ENCODE measurements around the gene ABCB9.

ABCB9 gene

GRCh38 chr12:122935318-122935717, 30.9 kb downstream of the ABCB9 start:
- no peaks in the 10 kb centered on the region for H3K36me3 ChIP-seq (ENCODE audit: control insufficient read depth, insufficient read depth, low read length)
- H3K4me1 ChIP-seq (ENCODE audit: control insufficient read depth, insufficient read depth, low read length) = no peaks in the 10 kb centered on the region
- no peaks in the 10 kb centered on the region for H3K9me3 ChIP-seq (ENCODE audit: control insufficient read depth, insufficient read depth, low read length)
- WGBS (ENCODE audit: insufficient coverage, insufficient read length) = no CpG with 5 or more reads among the region's 8 CpGs
- H3K27ac ChIP-seq (ENCODE audit: low read length) = no peak overlapping the region
- DNase-seq (ENCODE audit: low read depth, low spot score) = no peak
- no peaks in the 10 kb centered on the region for H3K27me3 ChIP-seq (ENCODE audit: control insufficient read depth, insufficient read depth, low read length)
- no peak overlapping the region for H3K4me3 ChIP-seq (ENCODE audit: low read length)

GRCh38 chr12:122934722-122935121, 31.5 kb downstream of the ABCB9 start:
- no CpG with 5 or more reads among the region's 3 CpGs for WGBS (ENCODE audit: insufficient coverage, insufficient read length)
- Histone ChIP-seq H3K36me3 (ENCODE audit: control insufficient read depth, insufficient read depth, low read length) (no peaks in the 10 kb centered on the region), H3K4me1 (ENCODE audit: control insufficient read depth, insufficient read depth, low read length) (no peaks in the 10 kb centered on the region), H3K9me3 (ENCODE audit: control insufficient read depth, insufficient read depth, low read length) (no peaks in the 10 kb centered on the region), H3K4me3 (ENCODE audit: low read length) (no peak overlapping the region), H3K27me3 (ENCODE audit: control insufficient read depth, insufficient read depth, low read length) (no peaks in the 10 kb centered on the region), H3K27ac (ENCODE audit: low read length) (no peak overlapping the region)
- no peak for DNase-seq (ENCODE audit: low read depth, low spot score)

- Histone ChIP-seq H3K27ac (ENCODE audit: low read length) (no peak overlapping the region), H3K4me3 (ENCODE audit: low read length) (no peak overlapping the region), H3K27me3 (ENCODE audit: control insufficient read depth, insufficient read depth, low read length) (no peaks in the 10 kb centered on the region), H3K36me3 (ENCODE audit: control insufficient read depth, insufficient read depth, low read length) (no peaks in the 10 kb centered on the region), H3K9me3 (ENCODE audit: control insufficient read depth, insufficient read depth, low read length) (no peaks in the 10 kb centered on the region), H3K4me1 (ENCODE audit: control insufficient read depth, insufficient read depth, low read length) (no peaks in the 10 kb centered on the region)
- DNase-seq (ENCODE audit: low read depth, low spot score) = no peak
- WGBS (ENCODE audit: insufficient coverage, insufficient read length) = no CpG with 5 or more reads among the region's 8 CpGs
These were observed 34.1 kb downstream of the ABCB9 start for GRCh38 chr12:122932207-122932606.

GRCh38 chr12:122929812-122930211, 36.5 kb downstream of the ABCB9 start:
- Histone ChIP-seq H3K36me3 (ENCODE audit: control insufficient read depth, insufficient read depth, low read length) (no peaks in the 10 kb centered on the region), H3K4me1 (ENCODE audit: control insufficient read depth, insufficient read depth, low read length) (no peaks in the 10 kb centered on the region), H3K27ac (ENCODE audit: low read length) (no peak overlapping the region), H3K4me3 (ENCODE audit: low read length) (no peak overlapping the region), H3K27me3 (ENCODE audit: control insufficient read depth, insufficient read depth, low read length) (no peaks in the 10 kb centered on the region), H3K9me3 (ENCODE audit: control insufficient read depth, insufficient read depth, low read length) (no peaks in the 10 kb centered on the region)
- no peak for DNase-seq (ENCODE audit: low read depth, low spot score)
- WGBS (ENCODE audit: insufficient coverage, insufficient read length) = no CpG with 5 or more reads among the region's 23 CpGs

- no peak for DNase-seq (ENCODE audit: low read depth, low spot score)
- no peak overlapping the region for H3K27ac ChIP-seq (ENCODE audit: low read length)
- H3K36me3 ChIP-seq (ENCODE audit: control insufficient read depth, insufficient read depth, low read length) = no peaks in the 10 kb centered on the region
- H3K9me3 ChIP-seq (ENCODE audit: control insufficient read depth, insufficient read depth, low read length) = no peaks in the 10 kb centered on the region
- no peaks in the 10 kb centered on the region for H3K4me1 ChIP-seq (ENCODE audit: control insufficient read depth, insufficient read depth, low read length)
- H3K4me3 ChIP-seq (ENCODE audit: low read length) = no peak overlapping the region
- WGBS (ENCODE audit: insufficient coverage, insufficient read length) = no CpG with 5 or more reads among the region's 14 CpGs
- no peaks in the 10 kb centered on the region for H3K27me3 ChIP-seq (ENCODE audit: control insufficient read depth, insufficient read depth, low read length)
These were observed 37.1 kb downstream of the ABCB9 start for GRCh38 chr12:122929148-122929538.

- Histone ChIP-seq H3K27me3 (ENCODE audit: control insufficient read depth, insufficient read depth, low read length) (no peaks in the 10 kb centered on the region), H3K27ac (ENCODE audit: low read length) (no peak overlapping the region), H3K4me1 (ENCODE audit: control insufficient read depth, insufficient read depth, low read length) (no peaks in the 10 kb centered on the region), H3K4me3 (ENCODE audit: low read length) (no peak overlapping the region), H3K36me3 (ENCODE audit: control insufficient read depth, insufficient read depth, low read length) (no peaks in the 10 kb centered on the region), H3K9me3 (ENCODE audit: control insufficient read depth, insufficient read depth, low read length) (no peaks in the 10 kb centered on the region)
- WGBS (ENCODE audit: insufficient coverage, insufficient read length) = no CpG with 5 or more reads among the region's 12 CpGs
- DNase-seq (ENCODE audit: low read depth, low spot score) = no peak
These were observed 37.7 kb downstream of the ABCB9 start for GRCh38 chr12:122928404-122929147.

- no peaks in the 10 kb centered on the region for H3K27me3 ChIP-seq (ENCODE audit: control insufficient read depth, insufficient read depth, low read length)
- no peaks in the 10 kb centered on the region for H3K9me3 ChIP-seq (ENCODE audit: control insufficient read depth, insufficient read depth, low read length)
- no peak overlapping the region for H3K4me3 ChIP-seq (ENCODE audit: low read length)
- DNase-seq (ENCODE audit: low read depth, low spot score) = no peak
- no CpG with 5 or more reads among the region's 11 CpGs for WGBS (ENCODE audit: insufficient coverage, insufficient read length)
- H3K36me3 ChIP-seq (ENCODE audit: control insufficient read depth, insufficient read depth, low read length) = no peaks in the 10 kb centered on the region
- no peaks in the 10 kb centered on the region for H3K4me1 ChIP-seq (ENCODE audit: control insufficient read depth, insufficient read depth, low read length)
- no peak overlapping the region for H3K27ac ChIP-seq (ENCODE audit: low read length)
These were observed 38.4 kb downstream of the ABCB9 start for GRCh38 chr12:122927756-122928403.

GRCh38 chr12:122921917-122922316, 44.3 kb downstream of the ABCB9 start:
- Histone ChIP-seq H3K4me1 (ENCODE audit: control insufficient read depth, insufficient read depth, low read length) (peaks cover 1% of the 10 kb centered on the region; the same call in 1 of the 2 replicates), H3K27me3 (ENCODE audit: control insufficient read depth, insufficient read depth, low read length) (no peaks in the 10 kb centered on the region), H3K4me3 (ENCODE audit: low read length) (no peak overlapping the region), H3K9me3 (ENCODE audit: control insufficient read depth, insufficient read depth, low read length) (no peaks in the 10 kb centered on the region), H3K36me3 (ENCODE audit: control insufficient read depth, insufficient read depth, low read length) (no peaks in the 10 kb centered on the region), H3K27ac (ENCODE audit: low read length) (no peak overlapping the region)
- WGBS (ENCODE audit: insufficient coverage, insufficient read length) = no CpG with 5 or more reads among the region's 8 CpGs
- no peak for DNase-seq (ENCODE audit: low read depth, low spot score)

- Histone ChIP-seq H3K36me3 (ENCODE audit: control insufficient read depth, insufficient read depth, low read length) (no peaks in the 10 kb centered on the region), H3K9me3 (ENCODE audit: control insufficient read depth, insufficient read depth, low read length) (no peaks in the 10 kb centered on the region), H3K27me3 (ENCODE audit: control insufficient read depth, insufficient read depth, low read length) (no peaks in the 10 kb centered on the region), H3K27ac (ENCODE audit: low read length) (no peak overlapping the region), H3K4me3 (ENCODE audit: low read length) (no peak overlapping the region), H3K4me1 (ENCODE audit: control insufficient read depth, insufficient read depth, low read length) (peaks cover 1% of the 10 kb centered on the region; the same call in 1 of the 2 replicates)
- WGBS (ENCODE audit: insufficient coverage, insufficient read length) = no CpG with 5 or more reads among the region's 5 CpGs
- no peak for DNase-seq (ENCODE audit: low read depth, low spot score)
These were observed 45.6 kb downstream of the ABCB9 start for GRCh38 chr12:122920687-122921086.

- no peak overlapping the region for H3K27ac ChIP-seq (ENCODE audit: low read length)
- no CpG with 5 or more reads among the region's 2 CpGs for WGBS (ENCODE audit: insufficient coverage, insufficient read length)
- DNase-seq (ENCODE audit: low read depth, low spot score) = no peak
These were observed 47.4 kb downstream of the ABCB9 start for GRCh38 chr12:122918827-122919226.

More at GRCh38 chr12:122918827-122919226, 47.4 kb downstream of the ABCB9 start:
- Histone ChIP-seq H3K36me3 (ENCODE audit: control insufficient read depth, insufficient read depth, low read length) (no peaks in the 10 kb centered on the region), H3K9me3 (ENCODE audit: control insufficient read depth, insufficient read depth, low read length) (no peaks in the 10 kb centered on the region), H3K4me1 (ENCODE audit: control insufficient read depth, insufficient read depth, low read length) (peaks cover 1% of the 10 kb centered on the region; the same call in 1 of the 2 replicates), H3K4me3 (ENCODE audit: low read length) (no peak overlapping the region), H3K27me3 (ENCODE audit: control insufficient read depth, insufficient read depth, low read length) (no peaks in the 10 kb centered on the region)
